Liver (tissue), 9 donors: ENCODE measurements around the gene TEX14. TPM values are rescaled to one million over a fixed set of nuclear protein-coding genes. Genes with fewer than 3 reads are reported as not detected.

Experiments
- DNase-seq: peaks from one replicate; pipeline ENCODE4 v3.0.0-alpha.2; 2017; ENCODE audit warnings: low spot score
- H3K27ac ChIP-seq, 2 donors: one replicate each; pipeline ENCODE4 v1.7.0; 2013; ENCODE audit warnings: inconsistent platforms in 2 of 2, low read length in 2 of 2, control low read depth in 1 of 2, low read depth in 1 of 2, mild to moderate bottlenecking in 1 of 2
- H3K27me3 ChIP-seq, 4 donors: one replicate each; pipeline versions ENCODE4 v1.6.1 to v1.7.0; 2013; ENCODE audit warnings: low read length in 3 of 4, inconsistent platforms in 1 of 4, mild to moderate bottlenecking in 1 of 4, moderate library complexity in 1 of 4; ENCODE audit not compliant: control insufficient read depth in 4 of 4, insufficient read depth in 4 of 4
- H3K36me3 ChIP-seq, 4 donors: one replicate each; pipeline versions ENCODE4 v1.6.1 to v1.7.0; 2013; ENCODE audit warnings: low read length in 3 of 4, mild to moderate bottlenecking in 3 of 4, low read depth in 1 of 4, moderate library complexity in 1 of 4; ENCODE audit not compliant: control insufficient read depth in 4 of 4, insufficient read depth in 3 of 4
- H3K4me1 ChIP-seq, 4 donors: one replicate each; pipeline versions ENCODE4 v1.6.1 to v1.7.0; 2013; ENCODE audit warnings: low read length in 3 of 4, mild to moderate bottlenecking in 3 of 4, moderate library complexity in 1 of 4; ENCODE audit not compliant: control insufficient read depth in 4 of 4, insufficient read depth in 4 of 4
- H3K4me3 ChIP-seq, 3 donors: one replicate each; pipeline versions ENCODE4 v1.6.1 to v1.7.0; 2013; ENCODE audit warnings: low read length in 3 of 3, control low read depth in 1 of 3, low read depth in 1 of 3, mild to moderate bottlenecking in 1 of 3
- H3K9ac ChIP-seq, 2 donors: one replicate each; pipeline ENCODE4 v1.7.0; 2013; ENCODE audit warnings: low read length in 2 of 2, mild to moderate bottlenecking in 2 of 2, moderate library complexity in 2 of 2, control low read depth in 1 of 2, low read depth in 1 of 2
- H3K9me3 ChIP-seq, 4 donors: one replicate each; pipeline versions ENCODE4 v1.6.1 to v1.7.0; 2013; ENCODE audit warnings: low read length in 3 of 4; ENCODE audit not compliant: control insufficient read depth in 4 of 4
- EGR1 ChIP-seq, 2 donors: IDR thresholded peaks; 2 replicates each; pipeline ENCODE4 v1.6.1; 2016 to 2018; ENCODE audit warnings: antibody characterized with exemption in 2 of 2, low read depth in 2 of 2
- FOXA1 ChIP-seq: IDR thresholded peaks from 2 replicates; pipeline ENCODE4 v1.6.1; 2016; ENCODE audit warnings: antibody characterized with exemption
- FOXA2 ChIP-seq: IDR thresholded peaks from 2 replicates; pipeline ENCODE4 v1.6.1; 2016; ENCODE audit warnings: antibody characterized with exemption
- GABPA ChIP-seq, 2 donors: IDR thresholded peaks in 1 of 2; conservative IDR thresholded peaks in 1 of 2; 2 replicates each; pipeline ENCODE4 v1.6.1; 2016; ENCODE audit warnings: antibody characterized with exemption in 2 of 2, mild to moderate bottlenecking in 1 of 2, moderate library complexity in 1 of 2
- HNF4A ChIP-seq, 2 donors: conservative IDR thresholded peaks; 2 replicates each; pipeline ENCODE4 v1.6.1; 2016; ENCODE audit warnings: antibody characterized with exemption in 2 of 2, mild to moderate bottlenecking in 2 of 2
- HNF4G ChIP-seq: IDR thresholded peaks from 2 replicates; pipeline ENCODE4 v1.6.1; 2016; ENCODE audit warnings: antibody characterized with exemption
- JUND ChIP-seq, 2 donors: IDR thresholded peaks; 2 replicates each; pipeline ENCODE4 v1.6.1; 2016; ENCODE audit warnings: antibody characterized with exemption in 2 of 2
- NR2F2 ChIP-seq: IDR thresholded peaks from 2 replicates; pipeline ENCODE4 v1.6.1; 2016; ENCODE audit warnings: antibody characterized with exemption
- RAD21 ChIP-seq, 2 donors: IDR thresholded peaks; 2 replicates each; pipeline ENCODE4 v1.6.1; 2016; ENCODE audit warnings: antibody characterized with exemption in 2 of 2, mild to moderate bottlenecking in 2 of 2
- RXRA ChIP-seq, 2 donors: IDR thresholded peaks; 2 replicates each; pipeline ENCODE4 v1.6.1; 2017 to 2018; ENCODE audit warnings: antibody characterized with exemption in 2 of 2, mild to moderate bottlenecking in 1 of 2
- SP1 ChIP-seq: IDR thresholded peaks from 2 replicates; pipeline ENCODE4 v1.6.1; 2018; ENCODE audit warnings: antibody characterized with exemption, mild to moderate bottlenecking
- TAF1 ChIP-seq: conservative IDR thresholded peaks from 2 replicates; pipeline ENCODE4 v1.6.1; 2016; ENCODE audit warnings: antibody characterized with exemption, mild to moderate bottlenecking
- YY1 ChIP-seq: IDR thresholded peaks from 2 replicates; pipeline ENCODE4 v1.6.1; 2016; ENCODE audit warnings: antibody characterized with exemption, mild to moderate bottlenecking
- WGBS: extraction: QIAGEN DNeasy Blood & Tissue Kit; methylation state at CpG from one replicate; pipeline ENCODE4 v1.1.7; 2013; 5-methylcytosine and 5-hydroxymethylcytosine counted together
- polyA plus RNA-seq, 2 donors: library from polyadenylated mRNA; stranded (reverse) in 1 of 2; unstranded in 1 of 2; fragments of 200-250 nt in 1 of 2; fragments of >200 nt in 1 of 2; fragmentation: Nextera tagmentation in 1 of 2; extraction: Ambion mirVana in 1 of 2; gene quantifications; one replicate each; pipeline versions ENCODE4 v1.2.1 to v1.2.3, GENCODE V29; 2013 to 2015
- total RNA-seq, 2 donors: library from RNA; depleted of rRNA; stranded (reverse); fragments of >200 nt; gene quantifications; one replicate each; pipeline ENCODE4 v1.2.3, GENCODE V29; 2014
- TF ChIP-seq, protein P1 (sequence below): IDR thresholded peaks from 2 replicates; pipeline ENCODE4 v1.6.1; 2016; ENCODE audit warnings: antibody characterized with exemption
- TF ChIP-seq, protein P2 (sequence below): IDR thresholded peaks from 2 replicates; pipeline ENCODE4 v1.6.1; 2016; ENCODE audit warnings: antibody characterized with exemption
- TF ChIP-seq, protein P3 (sequence below): IDR thresholded peaks from 2 replicates; pipeline ENCODE4 v1.6.1; 2016; ENCODE audit warnings: antibody characterized with exemption
- TF ChIP-seq, protein P4 (sequence below): IDR thresholded peaks from 2 replicates; pipeline ENCODE4 v1.6.1; 2016; ENCODE audit warnings: antibody characterized with exemption, mild to moderate bottlenecking
- TF ChIP-seq, protein P5 (sequence below): fragments of 150-350 bp; IDR thresholded peaks from 2 replicates; pipeline ENCODE4 v1.5.1; 2017; ENCODE audit warnings: improper control_type of control experiment, low read depth, low read length; ENCODE audit not compliant: missing input control
- donor health status: healthy.
- donor health status: healthy.
- donor health status: healthy.
- donor health status: healthy.
- donor health status: healthy.

TEX14 gene
- total and polyA plus RNA-seq, 4 donors, result 0.01 to 0.17 (median 0.13) TPM

DNA sequence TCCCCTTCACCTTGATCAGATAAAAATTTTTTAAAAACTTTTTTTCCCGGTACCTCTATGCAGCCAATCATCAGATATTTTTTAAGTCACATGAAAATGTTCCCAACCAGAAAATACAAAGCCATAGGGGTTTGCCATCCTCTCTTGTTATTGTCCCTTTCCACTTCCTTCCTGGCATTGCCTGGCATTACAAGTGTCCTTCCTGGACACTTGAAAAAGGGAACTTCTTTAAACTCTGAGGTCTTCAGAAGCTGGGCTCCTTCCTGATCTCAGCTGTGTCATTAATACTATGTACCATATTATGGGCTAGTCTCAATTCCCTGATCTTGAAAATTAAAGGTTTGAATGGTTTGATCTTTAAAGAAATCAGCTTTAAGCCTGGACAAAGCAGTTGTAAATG, 64.9 kb downstream of the TEX14 start:
- H3K27me3 ChIP-seq, result no peaks in the 10 kb centered on the region
- TF ChIP-seq FOXA1 (no peak), SP1 (no peak), GABPA (IDR thresholded peaks at IDR 0.05 in 1 of 2, conservative IDR thresholded peaks at IDR 0.05 in 1 of 2) (no peak), NR2F2 (no peak), HNF4A (conservative IDR thresholded peaks at IDR 0.05) (no peak), YY1 (no peak), RXRA (IDR thresholded peaks at IDR 0.05) (no peak), FOXA2 (no peak), RAD21 (IDR thresholded peaks at IDR 0.05) (no peak), HNF4G (no peak)
- TF ChIP-seq, protein P1, sequence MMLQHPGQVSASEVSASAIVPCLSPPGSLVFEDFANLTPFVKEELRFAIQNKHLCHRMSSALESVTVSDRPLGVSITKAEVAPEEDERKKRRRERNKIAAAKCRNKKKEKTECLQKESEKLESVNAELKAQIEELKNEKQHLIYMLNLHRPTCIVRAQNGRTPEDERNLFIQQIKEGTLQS, result no peak
- TF ChIP-seq, protein P2, sequence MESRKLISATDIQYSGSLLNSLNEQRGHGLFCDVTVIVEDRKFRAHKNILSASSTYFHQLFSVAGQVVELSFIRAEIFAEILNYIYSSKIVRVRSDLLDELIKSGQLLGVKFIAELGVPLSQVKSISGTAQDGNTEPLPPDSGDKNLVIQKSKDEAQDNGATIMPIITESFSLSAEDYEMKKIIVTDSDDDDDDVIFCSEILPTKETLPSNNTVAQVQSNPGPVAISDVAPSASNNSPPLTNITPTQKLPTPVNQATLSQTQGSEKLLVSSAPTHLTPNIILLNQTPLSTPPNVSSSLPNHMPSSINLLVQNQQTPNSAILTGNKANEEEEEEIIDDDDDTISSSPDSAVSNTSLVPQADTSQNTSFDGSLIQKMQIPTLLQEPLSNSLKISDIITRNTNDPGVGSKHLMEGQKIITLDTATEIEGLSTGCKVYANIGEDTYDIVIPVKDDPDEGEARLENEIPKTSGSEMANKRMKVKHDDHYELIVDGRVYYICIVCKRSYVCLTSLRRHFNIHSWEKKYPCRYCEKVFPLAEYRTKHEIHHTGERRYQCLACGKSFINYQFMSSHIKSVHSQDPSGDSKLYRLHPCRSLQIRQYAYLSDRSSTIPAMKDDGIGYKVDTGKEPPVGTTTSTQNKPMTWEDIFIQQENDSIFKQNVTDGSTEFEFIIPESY, result no peak
- TF ChIP-seq, protein P3, sequence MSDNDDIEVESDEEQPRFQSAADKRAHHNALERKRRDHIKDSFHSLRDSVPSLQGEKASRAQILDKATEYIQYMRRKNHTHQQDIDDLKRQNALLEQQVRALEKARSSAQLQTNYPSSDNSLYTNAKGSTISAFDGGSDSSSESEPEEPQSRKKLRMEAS, result no peak
- TF ChIP-seq, protein P4, sequence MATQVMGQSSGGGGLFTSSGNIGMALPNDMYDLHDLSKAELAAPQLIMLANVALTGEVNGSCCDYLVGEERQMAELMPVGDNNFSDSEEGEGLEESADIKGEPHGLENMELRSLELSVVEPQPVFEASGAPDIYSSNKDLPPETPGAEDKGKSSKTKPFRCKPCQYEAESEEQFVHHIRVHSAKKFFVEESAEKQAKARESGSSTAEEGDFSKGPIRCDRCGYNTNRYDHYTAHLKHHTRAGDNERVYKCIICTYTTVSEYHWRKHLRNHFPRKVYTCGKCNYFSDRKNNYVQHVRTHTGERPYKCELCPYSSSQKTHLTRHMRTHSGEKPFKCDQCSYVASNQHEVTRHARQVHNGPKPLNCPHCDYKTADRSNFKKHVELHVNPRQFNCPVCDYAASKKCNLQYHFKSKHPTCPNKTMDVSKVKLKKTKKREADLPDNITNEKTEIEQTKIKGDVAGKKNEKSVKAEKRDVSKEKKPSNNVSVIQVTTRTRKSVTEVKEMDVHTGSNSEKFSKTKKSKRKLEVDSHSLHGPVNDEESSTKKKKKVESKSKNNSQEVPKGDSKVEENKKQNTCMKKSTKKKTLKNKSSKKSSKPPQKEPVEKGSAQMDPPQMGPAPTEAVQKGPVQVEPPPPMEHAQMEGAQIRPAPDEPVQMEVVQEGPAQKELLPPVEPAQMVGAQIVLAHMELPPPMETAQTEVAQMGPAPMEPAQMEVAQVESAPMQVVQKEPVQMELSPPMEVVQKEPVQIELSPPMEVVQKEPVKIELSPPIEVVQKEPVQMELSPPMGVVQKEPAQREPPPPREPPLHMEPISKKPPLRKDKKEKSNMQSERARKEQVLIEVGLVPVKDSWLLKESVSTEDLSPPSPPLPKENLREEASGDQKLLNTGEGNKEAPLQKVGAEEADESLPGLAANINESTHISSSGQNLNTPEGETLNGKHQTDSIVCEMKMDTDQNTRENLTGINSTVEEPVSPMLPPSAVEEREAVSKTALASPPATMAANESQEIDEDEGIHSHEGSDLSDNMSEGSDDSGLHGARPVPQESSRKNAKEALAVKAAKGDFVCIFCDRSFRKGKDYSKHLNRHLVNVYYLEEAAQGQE, result no peak
- TF ChIP-seq, protein P5, sequence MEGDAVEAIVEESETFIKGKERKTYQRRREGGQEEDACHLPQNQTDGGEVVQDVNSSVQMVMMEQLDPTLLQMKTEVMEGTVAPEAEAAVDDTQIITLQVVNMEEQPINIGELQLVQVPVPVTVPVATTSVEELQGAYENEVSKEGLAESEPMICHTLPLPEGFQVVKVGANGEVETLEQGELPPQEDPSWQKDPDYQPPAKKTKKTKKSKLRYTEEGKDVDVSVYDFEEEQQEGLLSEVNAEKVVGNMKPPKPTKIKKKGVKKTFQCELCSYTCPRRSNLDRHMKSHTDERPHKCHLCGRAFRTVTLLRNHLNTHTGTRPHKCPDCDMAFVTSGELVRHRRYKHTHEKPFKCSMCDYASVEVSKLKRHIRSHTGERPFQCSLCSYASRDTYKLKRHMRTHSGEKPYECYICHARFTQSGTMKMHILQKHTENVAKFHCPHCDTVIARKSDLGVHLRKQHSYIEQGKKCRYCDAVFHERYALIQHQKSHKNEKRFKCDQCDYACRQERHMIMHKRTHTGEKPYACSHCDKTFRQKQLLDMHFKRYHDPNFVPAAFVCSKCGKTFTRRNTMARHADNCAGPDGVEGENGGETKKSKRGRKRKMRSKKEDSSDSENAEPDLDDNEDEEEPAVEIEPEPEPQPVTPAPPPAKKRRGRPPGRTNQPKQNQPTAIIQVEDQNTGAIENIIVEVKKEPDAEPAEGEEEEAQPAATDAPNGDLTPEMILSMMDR, result no peak
- WGBS, result 83% methylated on average over 1 of the region's 1 CpG
- H3K36me3 ChIP-seq, result no peaks in the 10 kb centered on the region
- H3K9ac ChIP-seq, result no peak overlapping the region
- no peak overlapping the region for H3K4me3 ChIP-seq
- peaks cover 0 to 6% (median 2%) of the 10 kb centered on the region in 4 donors for H3K4me1 ChIP-seq
- DNase-seq, result no peak
- no peak overlapping the region for H3K27ac ChIP-seq
- no peaks in the 10 kb centered on the region for H3K9me3 ChIP-seq

DNA sequence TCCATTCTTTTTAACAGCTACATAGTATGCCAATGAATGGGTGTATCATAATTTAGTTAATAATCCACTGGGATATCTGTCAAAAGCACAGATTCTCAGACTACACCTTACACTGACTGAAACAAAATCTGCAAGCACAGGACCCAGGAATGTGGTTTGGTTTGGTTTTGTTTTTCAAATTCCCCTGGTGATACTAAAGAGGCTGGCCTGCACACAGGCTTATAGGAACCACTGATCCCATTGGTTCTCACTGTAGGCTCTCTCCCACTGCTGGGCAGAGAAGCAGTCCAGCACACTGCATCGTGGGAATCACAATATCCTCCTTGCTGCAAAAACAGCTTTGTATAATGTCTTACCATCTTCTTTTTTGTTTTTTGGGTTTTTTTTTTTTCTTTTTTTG, 67.1 kb downstream of the TEX14 start:
- Histone ChIP-seq H3K36me3 (no peaks in the 10 kb centered on the region), H3K4me3 (no peak overlapping the region), H3K4me1 (no peaks in the 10 kb centered on the region), H3K9ac (no peak overlapping the region), H3K27ac (no peak overlapping the region), H3K27me3 (no peaks in the 10 kb centered on the region), H3K9me3 (no peaks in the 10 kb centered on the region)
- DNase-seq, result no peak
- TF ChIP-seq HNF4G, result no peak
- TF ChIP-seq RAD21 (IDR thresholded peaks at IDR 0.05), result no peak
- no peak for TF ChIP-seq FOXA1
- no peak for TF ChIP-seq FOXA2
- TF ChIP-seq, protein P2, result no peak
- no peak for TF ChIP-seq GABPA (IDR thresholded peaks at IDR 0.05 in 1 of 2, conservative IDR thresholded peaks at IDR 0.05 in 1 of 2)
- TF ChIP-seq YY1, result no peak
- TF ChIP-seq, protein P4, result no peak
- no peak for TF ChIP-seq TAF1
- TF ChIP-seq RXRA (IDR thresholded peaks at IDR 0.05), result no peak
- TF ChIP-seq EGR1 (IDR thresholded peaks at IDR 0.05; ENCODE audit: low read depth in 2 of 2), result no peak
- no peak for TF ChIP-seq HNF4A (conservative IDR thresholded peaks at IDR 0.05)
- TF ChIP-seq JUND (IDR thresholded peaks at IDR 0.05), result no peak
- 82% methylated on average over 1 of the region's 1 CpG for WGBS
